Stimulated activated naive CD8-positive, alpha-beta T cell treated with anti-CD3 and anti-CD28 coated beads, Interleukin-15, Interleukin-2, amounts not matched to agents 100 ng/mL and 50 ng/mL, for 24 hours (primary cell): Measurements from ENCODE around the gene AUTS2.
"Not testable (repeated sequence)": the region's sequence is repeated elsewhere in the genome, so short reads cannot be mapped to it uniquely, and the experiment has no call there.

Experiments used
- H3K27ac Mint-ChIP-seq: one replicate; pipeline ENCODE4 v1.8.0; 2021; ENCODE audit warnings: mild to moderate bottlenecking, mixed read lengths
- H3K27me3 Mint-ChIP-seq: one replicate; pipeline ENCODE4 v1.8.0; 2021; ENCODE audit warnings: mixed read lengths
- H3K36me3 Mint-ChIP-seq: one replicate; pipeline ENCODE4 v1.8.0; 2021; ENCODE audit warnings: low read depth, mixed read lengths
- H3K4me1 Mint-ChIP-seq: one replicate; pipeline ENCODE4 v1.8.0; 2021; ENCODE audit warnings: low read depth, mixed read lengths
- H3K4me3 Mint-ChIP-seq: one replicate; pipeline ENCODE4 v1.8.0; 2021; ENCODE audit warnings: mild to moderate bottlenecking, mixed read lengths
- H3K9me3 Mint-ChIP-seq: one replicate; pipeline ENCODE4 v1.8.0; 2021; ENCODE audit warnings: mixed read lengths

Gene AUTS2

DNA sequence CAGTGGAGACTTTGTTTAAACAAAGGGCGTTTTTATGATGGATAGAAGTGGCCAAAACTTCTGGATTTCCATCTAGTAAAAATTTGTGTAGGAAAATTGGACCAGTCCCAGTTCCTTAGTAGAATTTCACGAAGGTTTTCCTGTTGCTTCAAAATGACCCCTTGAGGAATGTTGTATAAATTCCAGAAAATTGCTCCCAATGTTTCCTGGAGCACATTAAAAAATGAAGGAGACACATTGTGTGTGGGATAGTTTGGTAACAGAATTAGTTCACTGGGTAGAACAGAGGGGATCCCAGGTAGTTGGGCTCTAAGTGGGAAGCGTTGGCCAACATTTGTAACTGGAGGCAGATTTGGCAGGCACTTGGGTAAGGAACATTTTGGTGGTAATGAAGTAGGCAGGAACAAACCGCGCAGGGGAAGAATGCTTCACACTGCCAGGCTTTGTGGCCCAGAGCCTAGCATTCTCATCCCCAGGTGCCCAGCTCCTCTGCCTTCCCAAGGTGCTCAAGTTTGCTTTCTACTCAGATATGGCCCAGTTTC, 758.6 kb downstream of the AUTS2 start:
- H3K9me3 Mint-ChIP-seq, result peaks cover 5% of the 10 kb centered on the region
- no peak overlapping the region for H3K4me3 Mint-ChIP-seq
- no peaks in the 10 kb centered on the region for H3K36me3 Mint-ChIP-seq
- H3K4me1 Mint-ChIP-seq, result peaks cover 19% of the 10 kb centered on the region
- H3K27ac Mint-ChIP-seq, result no peak overlapping the region
- H3K27me3 Mint-ChIP-seq, result no peaks in the 10 kb centered on the region

DNA sequence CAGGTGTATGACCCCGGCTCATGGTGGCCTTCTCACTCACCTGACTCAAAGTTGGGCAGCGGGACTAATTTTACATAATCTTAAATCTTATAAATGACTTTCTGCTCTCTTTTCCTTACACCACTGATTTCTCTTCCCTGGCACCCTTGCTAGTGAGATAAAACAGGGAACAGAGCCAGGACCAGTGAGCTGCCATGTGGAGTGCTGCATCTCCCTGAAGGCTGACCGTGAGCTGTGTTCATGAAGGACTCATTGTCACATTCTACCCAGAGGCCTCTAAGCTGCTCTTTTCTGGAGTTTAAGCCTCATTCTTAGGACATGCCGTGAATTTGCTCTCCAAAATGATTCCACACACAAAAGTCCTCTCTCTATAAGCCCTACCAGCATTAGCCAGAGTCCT, 762.3 kb downstream of the AUTS2 start:
- H3K4me1 Mint-ChIP-seq, result peaks cover 7% of the 10 kb centered on the region
- no peaks in the 10 kb centered on the region for H3K36me3 Mint-ChIP-seq
- no peaks in the 10 kb centered on the region for H3K27me3 Mint-ChIP-seq
- no peak overlapping the region for H3K4me3 Mint-ChIP-seq
- peaks cover 5% of the 10 kb centered on the region for H3K9me3 Mint-ChIP-seq
- H3K27ac Mint-ChIP-seq, result no peak overlapping the region

DNA sequence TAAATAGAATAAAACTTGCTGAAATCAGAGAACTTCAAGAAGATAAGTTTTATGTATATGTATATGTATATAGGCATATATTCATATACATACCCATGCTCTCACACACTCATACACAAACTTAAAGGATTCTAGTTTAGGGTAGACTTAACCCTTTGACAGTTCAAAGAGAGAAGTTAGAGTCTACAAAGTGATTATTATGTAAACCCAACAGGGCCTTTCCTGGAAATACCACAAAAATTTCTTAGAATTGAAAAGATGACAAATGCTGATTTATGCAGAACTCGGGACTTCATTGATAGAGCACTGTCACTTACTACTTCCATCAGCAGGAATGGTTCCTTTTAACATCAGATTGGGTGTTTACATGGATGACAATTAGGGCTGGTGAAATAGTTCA, 763.5 kb downstream of the AUTS2 start:
- Mint-ChIP-seq H3K9me3 (peaks cover 12% of the 10 kb centered on the region), H3K27ac (no peak overlapping the region)

DNA sequence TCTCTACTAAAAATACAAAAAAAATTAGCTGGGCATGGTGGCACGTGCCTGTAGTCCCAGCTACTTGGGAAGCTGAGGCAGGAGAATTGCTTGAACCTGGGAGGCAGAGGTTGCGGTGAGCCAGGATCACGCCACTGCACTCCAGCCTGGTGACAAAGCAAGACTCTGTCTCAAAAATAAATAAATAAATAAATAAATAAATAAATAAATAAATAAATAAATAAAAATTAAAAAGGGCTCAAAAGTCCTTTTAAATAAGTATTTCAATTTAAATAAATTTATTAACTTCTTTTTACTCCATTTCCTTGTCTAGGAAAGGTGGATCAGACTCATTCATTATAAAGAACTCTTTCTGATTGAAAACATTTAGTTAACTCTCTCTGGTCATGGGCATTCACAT, 766.1 kb downstream of the AUTS2 start:
- not testable (repeated sequence) for H3K4me3 Mint-ChIP-seq, H3K4me1 Mint-ChIP-seq, H3K36me3 Mint-ChIP-seq, H3K27ac Mint-ChIP-seq, H3K27me3 Mint-ChIP-seq, H3K9me3 Mint-ChIP-seq

More for the DNA sequence above, 763.5 kb downstream of the AUTS2 start:
- Mint-ChIP-seq H3K27me3 (no peaks in the 10 kb centered on the region), H3K4me1 (peaks cover 7% of the 10 kb centered on the region), H3K36me3 (no peaks in the 10 kb centered on the region), H3K4me3 (no peak overlapping the region)

DNA sequence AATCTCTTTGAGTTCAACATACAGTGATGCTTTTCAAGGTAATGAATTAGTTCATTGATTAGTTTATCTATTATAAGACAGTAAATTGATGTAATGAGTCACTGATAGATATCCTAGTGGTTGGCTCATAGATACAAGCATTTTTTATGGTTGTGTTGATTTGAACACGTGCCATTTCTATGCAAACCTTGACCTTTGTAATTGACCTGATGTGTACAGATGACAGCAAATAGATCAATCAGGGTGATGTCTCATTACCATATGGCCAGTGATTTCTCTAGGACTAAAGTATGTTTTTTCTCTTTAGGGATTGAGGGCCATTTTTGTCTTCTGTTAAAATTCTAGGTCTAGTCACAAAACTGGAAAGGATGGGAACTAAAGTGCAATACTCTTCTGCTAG, 773.4 kb downstream of the AUTS2 start:
- no peak overlapping the region for H3K4me3 Mint-ChIP-seq
- peaks cover under 1% of the 10 kb centered on the region for H3K9me3 Mint-ChIP-seq
- H3K27ac Mint-ChIP-seq, result no peak overlapping the region
- H3K36me3 Mint-ChIP-seq, result no peaks in the 10 kb centered on the region
- no peaks in the 10 kb centered on the region for H3K27me3 Mint-ChIP-seq
- no peaks in the 10 kb centered on the region for H3K4me1 Mint-ChIP-seq

DNA sequence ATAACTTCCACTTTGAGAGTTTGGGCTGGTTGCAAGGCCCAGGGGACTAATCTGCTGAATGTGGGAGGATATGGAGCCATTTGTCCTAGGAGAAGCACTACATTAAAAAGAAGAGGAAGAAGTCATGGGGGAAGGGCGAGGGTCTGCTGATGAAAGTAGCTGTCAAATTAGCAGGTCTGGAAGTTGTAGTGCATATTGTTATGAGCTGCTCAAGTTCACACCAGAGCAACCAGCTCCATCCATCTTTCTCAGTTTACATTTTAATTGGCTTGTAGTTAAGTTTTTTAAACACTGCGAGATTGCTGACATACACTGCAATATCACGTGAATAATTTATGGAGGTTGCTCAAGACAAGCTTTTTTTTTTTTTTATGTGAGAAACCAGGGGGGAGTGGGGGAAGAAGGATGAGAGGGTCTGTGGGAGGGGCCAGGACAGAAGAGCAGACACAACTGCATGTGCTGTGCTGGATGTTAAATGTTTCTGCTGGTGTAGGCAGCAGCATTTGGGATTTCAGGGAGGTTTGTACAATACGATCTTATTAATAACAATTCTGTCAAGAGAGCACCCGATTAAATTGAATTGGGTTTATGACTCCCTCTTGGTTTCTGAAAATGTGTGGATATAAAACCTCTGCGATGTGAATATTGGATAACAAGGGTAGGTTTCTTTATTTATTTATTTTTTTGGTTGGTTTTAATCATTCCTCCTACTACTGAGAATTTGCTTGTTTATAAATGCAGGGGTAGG, 774.7 kb downstream of the AUTS2 start:
- no peaks in the 10 kb centered on the region for H3K9me3 Mint-ChIP-seq
- no peaks in the 10 kb centered on the region for H3K27me3 Mint-ChIP-seq
- H3K4me3 Mint-ChIP-seq, result no peak overlapping the region
- H3K36me3 Mint-ChIP-seq, result no peaks in the 10 kb centered on the region
- no peaks in the 10 kb centered on the region for H3K4me1 Mint-ChIP-seq
- H3K27ac Mint-ChIP-seq, result no peak overlapping the region

DNA sequence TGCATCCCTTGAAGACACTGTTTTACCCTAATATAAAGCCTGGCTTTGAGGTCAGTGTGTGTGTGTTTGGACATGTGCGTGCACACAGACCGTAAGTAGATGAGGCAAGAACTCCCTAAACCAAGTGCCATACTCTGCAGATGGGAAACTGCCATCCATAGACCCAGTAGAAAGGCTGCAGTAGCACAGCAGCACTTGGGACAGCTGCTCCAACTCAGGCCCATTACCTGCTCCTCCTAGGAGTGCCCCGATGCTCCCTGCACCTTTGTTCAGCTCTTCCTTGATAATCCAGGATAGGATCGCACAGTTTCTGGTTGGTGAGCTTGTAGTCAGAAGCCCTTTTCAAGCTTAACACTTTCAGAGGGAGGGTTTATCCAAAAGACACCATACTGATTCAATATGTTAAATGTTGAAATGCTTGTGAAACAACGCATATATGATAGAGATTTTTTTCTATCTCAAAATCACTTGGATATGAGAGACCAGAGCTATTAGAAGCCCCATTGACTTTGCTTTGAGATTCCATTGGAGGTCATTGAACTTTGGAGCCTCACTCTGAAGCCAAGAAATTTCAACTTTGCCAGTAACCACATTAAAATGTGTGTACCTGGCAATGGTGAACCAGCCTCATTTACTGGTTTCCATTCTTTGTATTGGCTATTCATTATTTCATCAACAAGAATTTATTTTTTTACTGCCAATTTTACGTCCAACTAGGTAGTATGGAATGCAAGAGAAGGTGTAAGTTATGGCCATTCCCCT, 776.7 kb downstream of the AUTS2 start:
- Mint-ChIP-seq H3K9me3 (no peaks in the 10 kb centered on the region), H3K27ac (no peak overlapping the region), H3K4me3 (no peak overlapping the region), H3K36me3 (no peaks in the 10 kb centered on the region), H3K27me3 (no peaks in the 10 kb centered on the region), H3K4me1 (no peaks in the 10 kb centered on the region)

DNA sequence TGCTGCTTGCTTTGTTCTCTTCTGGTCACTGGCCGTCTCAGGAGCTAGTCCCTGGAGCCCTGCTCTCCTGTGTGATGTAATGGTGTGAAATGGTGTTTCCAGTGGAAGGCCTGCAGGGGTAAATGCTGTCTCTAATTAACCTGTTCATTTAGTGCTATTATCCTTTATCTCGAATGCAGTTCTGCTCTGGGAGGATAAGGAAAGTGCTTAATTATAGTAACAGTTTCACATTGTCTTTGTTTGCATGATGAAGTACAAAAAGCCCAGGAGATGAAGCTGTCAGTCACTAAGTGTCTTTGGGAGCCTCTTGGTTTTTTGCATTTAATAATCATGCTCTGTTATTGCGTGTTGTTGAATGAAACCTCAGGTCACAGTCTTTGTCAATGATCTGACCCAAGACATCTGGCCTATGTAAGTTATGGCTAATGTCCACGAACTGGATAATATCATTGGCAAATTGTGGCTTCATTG, 778.3 kb downstream of the AUTS2 start:
- H3K36me3 Mint-ChIP-seq, result no peaks in the 10 kb centered on the region
- H3K27me3 Mint-ChIP-seq, result no peaks in the 10 kb centered on the region
- no peaks in the 10 kb centered on the region for H3K4me1 Mint-ChIP-seq
- H3K27ac Mint-ChIP-seq, result no peak overlapping the region
- H3K9me3 Mint-ChIP-seq, result no peaks in the 10 kb centered on the region
- no peak overlapping the region for H3K4me3 Mint-ChIP-seq

DNA sequence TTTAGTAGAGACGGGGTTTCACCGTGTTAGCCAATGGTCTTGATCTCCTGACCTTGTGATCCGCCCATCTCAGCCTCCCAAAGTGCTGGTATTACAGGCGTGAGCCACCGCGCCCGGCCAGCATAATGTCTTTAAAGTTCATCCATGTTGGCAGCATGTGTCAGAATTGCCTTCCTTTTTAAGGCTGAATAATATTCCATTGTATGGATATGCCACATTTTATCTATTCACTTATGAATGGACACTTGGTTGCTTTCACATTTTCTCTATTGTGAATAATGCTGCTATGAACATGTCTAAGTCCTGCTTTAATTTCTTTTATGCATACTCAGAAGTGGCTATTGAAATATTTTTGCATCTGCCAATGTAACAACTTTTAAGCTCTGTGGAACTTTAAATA, 779.7 kb downstream of the AUTS2 start:
- Mint-ChIP-seq H3K27me3 (no peaks in the 10 kb centered on the region), H3K27ac (no peak overlapping the region), H3K36me3 (no peaks in the 10 kb centered on the region), H3K9me3 (no peaks in the 10 kb centered on the region), H3K4me3 (no peak overlapping the region), H3K4me1 (no peaks in the 10 kb centered on the region)

DNA sequence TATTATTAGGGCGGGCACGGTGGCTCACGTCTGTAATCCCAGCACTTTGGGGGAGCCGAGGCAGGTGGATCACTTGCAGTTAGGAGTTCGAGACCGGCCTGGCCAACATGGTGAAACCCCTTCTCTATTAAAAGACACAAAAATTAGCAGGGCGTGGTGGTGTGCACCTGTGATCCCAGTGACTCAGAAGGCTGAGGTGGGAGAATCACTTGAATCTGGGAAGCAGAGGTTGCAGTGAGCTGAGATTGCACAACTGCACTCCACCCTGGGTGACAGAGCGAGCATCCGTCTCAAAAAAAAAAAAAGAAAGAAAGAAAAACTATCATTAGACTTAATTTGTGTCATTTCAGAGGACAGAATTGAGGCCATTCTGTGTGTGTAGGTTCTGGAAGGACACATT, 780.9 kb downstream of the AUTS2 start:
- H3K36me3 Mint-ChIP-seq, result no peaks in the 10 kb centered on the region
- no peaks in the 10 kb centered on the region for H3K27me3 Mint-ChIP-seq
- no peaks in the 10 kb centered on the region for H3K9me3 Mint-ChIP-seq
- H3K27ac Mint-ChIP-seq, result no peak overlapping the region
- no peaks in the 10 kb centered on the region for H3K4me1 Mint-ChIP-seq
- no peak overlapping the region for H3K4me3 Mint-ChIP-seq

DNA sequence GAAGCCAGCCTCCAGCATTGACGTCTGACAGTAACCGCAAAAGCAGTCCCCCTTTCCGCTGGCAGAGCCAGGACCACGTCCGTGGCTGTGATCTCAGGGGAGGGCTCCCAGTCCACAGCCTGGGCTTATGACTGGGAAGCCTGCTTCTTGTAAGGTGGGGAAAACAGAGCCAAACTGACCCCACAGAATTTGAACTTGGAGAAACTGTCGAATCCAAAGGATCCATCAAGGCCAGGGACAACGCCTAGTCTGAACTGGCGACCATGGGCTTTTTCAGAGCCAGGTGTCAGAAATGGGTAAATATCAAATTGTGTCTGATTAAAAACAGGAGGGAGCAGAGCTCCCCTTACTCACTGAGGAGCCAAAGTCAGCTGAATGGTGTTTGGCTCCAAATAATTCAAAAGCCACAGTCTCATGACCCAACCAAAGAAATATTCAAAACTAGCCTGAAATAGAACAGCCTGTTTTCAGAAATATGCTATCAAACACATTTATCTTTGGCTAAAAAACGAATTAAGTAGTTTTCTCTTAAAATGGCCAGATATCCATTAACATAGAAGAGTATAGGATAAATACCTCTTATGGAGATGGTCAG, 782.2 kb downstream of the AUTS2 start:
- H3K27me3 Mint-ChIP-seq, result no peaks in the 10 kb centered on the region
- H3K4me3 Mint-ChIP-seq, result no peak overlapping the region
- no peak overlapping the region for H3K27ac Mint-ChIP-seq
- no peaks in the 10 kb centered on the region for H3K4me1 Mint-ChIP-seq
- no peaks in the 10 kb centered on the region for H3K9me3 Mint-ChIP-seq
- no peaks in the 10 kb centered on the region for H3K36me3 Mint-ChIP-seq

DNA sequence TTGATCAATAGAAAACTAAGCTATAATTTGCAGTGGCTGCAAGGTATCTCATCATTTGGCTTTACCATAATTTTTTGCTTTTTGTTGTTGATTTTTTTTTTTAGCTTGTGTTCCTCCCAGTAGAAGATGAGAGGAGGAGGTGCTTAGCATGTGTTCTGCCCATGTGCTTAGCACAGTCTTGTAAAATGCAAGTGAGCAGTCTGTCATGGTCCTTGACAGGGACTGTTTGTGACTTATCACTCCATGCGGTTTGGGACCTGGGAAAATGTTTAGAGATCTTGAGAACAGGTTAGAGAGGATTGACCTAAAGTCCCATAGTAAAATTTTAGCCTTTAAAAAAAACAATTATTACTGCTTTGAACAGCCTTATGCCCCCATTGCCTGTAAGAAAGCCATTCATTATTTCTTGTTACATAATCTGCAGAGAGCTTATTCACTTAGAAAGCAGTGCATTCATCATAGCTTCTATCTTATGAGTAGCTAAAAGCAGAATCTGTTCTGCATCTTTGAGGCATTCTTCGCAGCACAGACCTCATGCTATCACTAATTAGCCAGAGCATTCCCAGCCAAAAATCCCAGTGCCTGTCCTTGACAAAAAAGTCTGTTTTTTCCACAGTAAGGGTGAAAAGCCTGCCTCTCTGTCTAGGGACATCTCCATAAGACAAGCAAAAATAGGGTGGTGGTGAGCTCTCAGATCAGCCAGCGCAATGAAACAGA, 784.9 kb downstream of the AUTS2 start:
- Mint-ChIP-seq H3K9me3 (no peaks in the 10 kb centered on the region), H3K4me3 (no peak overlapping the region), H3K27me3 (no peaks in the 10 kb centered on the region), H3K36me3 (no peaks in the 10 kb centered on the region), H3K4me1 (no peaks in the 10 kb centered on the region), H3K27ac (no peak overlapping the region)

DNA sequence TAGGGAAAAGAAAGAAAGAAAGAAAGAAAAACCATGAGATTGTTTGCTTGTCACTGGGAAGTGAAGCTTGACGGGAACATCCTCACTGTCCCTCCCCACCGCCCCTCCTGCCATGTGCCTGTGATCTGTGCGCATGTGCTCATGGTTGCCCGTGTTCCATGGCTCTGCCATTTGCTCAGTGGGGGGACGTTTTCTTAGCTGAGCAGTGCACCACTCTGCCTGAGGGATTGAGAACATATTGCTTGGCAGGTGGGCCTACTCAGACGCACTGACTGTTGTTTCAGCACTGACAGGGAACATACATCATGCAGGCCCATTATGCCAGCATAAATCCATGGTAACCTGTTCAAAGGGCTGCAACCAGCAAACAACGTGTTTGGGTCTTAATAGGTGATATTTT, 785.7 kb downstream of the AUTS2 start:
- no peaks in the 10 kb centered on the region for H3K9me3 Mint-ChIP-seq
- no peaks in the 10 kb centered on the region for H3K4me1 Mint-ChIP-seq
- H3K27ac Mint-ChIP-seq, result no peak overlapping the region
- H3K36me3 Mint-ChIP-seq, result no peaks in the 10 kb centered on the region
- no peak overlapping the region for H3K4me3 Mint-ChIP-seq
- no peaks in the 10 kb centered on the region for H3K27me3 Mint-ChIP-seq

DNA sequence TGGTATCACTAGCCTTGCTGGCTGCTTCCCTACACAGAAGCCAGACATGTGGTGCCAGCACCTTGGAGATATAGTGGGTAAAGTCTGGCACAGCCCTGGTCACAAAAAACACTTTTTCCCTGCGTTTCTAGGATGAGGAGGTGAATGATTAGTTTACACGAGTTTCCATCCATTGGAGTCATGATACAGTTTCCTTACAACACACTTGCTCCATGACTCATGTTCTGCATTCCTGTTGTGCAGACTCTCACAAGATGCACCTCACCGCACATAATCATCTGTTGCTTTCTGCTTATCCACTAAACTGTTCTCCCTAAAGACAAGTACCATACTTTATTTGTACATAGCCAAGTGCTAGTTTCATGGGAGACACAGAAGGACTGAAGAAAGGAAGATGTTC, 786.6 kb downstream of the AUTS2 start:
- Mint-ChIP-seq H3K36me3 (no peaks in the 10 kb centered on the region), H3K4me3 (no peak overlapping the region), H3K27me3 (no peaks in the 10 kb centered on the region), H3K4me1 (no peaks in the 10 kb centered on the region), H3K27ac (no peak overlapping the region), H3K9me3 (no peaks in the 10 kb centered on the region)

DNA sequence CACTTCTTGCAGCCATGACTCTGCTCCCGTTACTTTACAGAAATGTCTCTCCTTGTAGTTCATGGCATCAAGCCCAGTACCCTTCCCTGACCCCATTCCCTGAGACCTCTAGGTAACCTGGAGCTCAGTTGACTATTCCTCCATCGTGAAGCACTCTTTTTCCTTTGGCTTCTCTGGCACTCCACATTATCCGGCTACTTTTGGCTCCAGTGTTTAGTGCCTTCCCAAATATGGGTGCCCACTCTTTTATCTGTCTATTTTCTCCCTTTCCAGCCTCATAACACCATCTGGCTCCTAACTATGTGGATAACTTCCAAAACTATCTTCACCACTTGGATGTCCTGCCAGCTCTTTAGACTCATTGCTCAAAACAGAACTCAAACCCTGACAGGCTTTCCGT, 788.9 kb downstream of the AUTS2 start:
- Mint-ChIP-seq H3K27ac (no peak overlapping the region), H3K4me1 (no peaks in the 10 kb centered on the region), H3K9me3 (no peaks in the 10 kb centered on the region), H3K36me3 (no peaks in the 10 kb centered on the region), H3K27me3 (no peaks in the 10 kb centered on the region), H3K4me3 (no peak overlapping the region)
